ENCODE data around the gene ELFN1. TPM values are rescaled to one million over a fixed set of nuclear protein-coding genes. Genes with fewer than 3 reads are reported as not detected.

Gene ELFN1
- total RNA-seq, 2 experiments from 2014 or later = 0.20 to 0.36 TPM

GRCh38 chr7:1765336-1765735 lies 95.3 kb downstream of the ELFN1 start:
- POLR2A ChIA-PET = no interaction called here
- no peaks in the 10 kb centered on the region for H3K4me1 Mint-ChIP-seq (ENCODE audit: low read depth)
- DNase-seq (no peak), ATAC-seq (no peak)
- intact Hi-C loops (cut with micrococcal nuclease) = no loop called here
- H3K27ac Mint-ChIP-seq = no peak overlapping the region
- CTCF ChIA-PET = no interaction called here
- TF ChIP-seq CTCF (IDR thresholded peaks at IDR 0.05) = no peak
- H3K9me3 Mint-ChIP-seq = peaks cover 3% of the 10 kb centered on the region
- peaks cover 2% of the 10 kb centered on the region for H3K27me3 Mint-ChIP-seq
- no peaks in the 10 kb centered on the region for H3K36me3 Mint-ChIP-seq (ENCODE audit: low read depth)
- H3K4me3 Mint-ChIP-seq = no peak overlapping the region

DNA sequence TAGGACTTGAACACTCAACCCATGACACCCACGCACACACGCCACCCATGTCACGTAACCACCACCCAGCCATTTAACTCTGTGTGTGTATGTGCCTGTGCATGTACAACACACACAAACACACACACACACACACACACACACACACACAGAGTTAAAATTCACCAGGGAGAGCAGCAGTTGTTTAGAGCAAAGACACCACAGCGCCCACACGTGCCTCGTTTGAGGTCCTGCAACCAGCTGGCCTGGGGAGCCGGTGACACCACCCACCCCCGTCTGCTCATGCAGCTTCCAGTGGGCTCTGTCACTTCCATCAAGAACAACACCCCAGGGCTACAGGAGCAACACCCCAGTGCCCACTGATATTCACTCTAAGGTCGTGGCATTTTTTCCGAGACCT lies 97.4 kb downstream of the ELFN1 start:
- H3K4me1 Mint-ChIP-seq (ENCODE audit: low read depth) = no peaks in the 10 kb centered on the region
- DNase-seq (no peak), ATAC-seq (no peak)
- no peak overlapping the region for H3K4me3 Mint-ChIP-seq
- no peak overlapping the region for H3K27ac Mint-ChIP-seq
- TF ChIP-seq CTCF (IDR thresholded peaks at IDR 0.05) = no peak
- H3K36me3 Mint-ChIP-seq (ENCODE audit: low read depth) = no peaks in the 10 kb centered on the region
- peaks cover 3% of the 10 kb centered on the region for H3K9me3 Mint-ChIP-seq
- ChIA-PET CTCF (interaction anchor here (1.5 kb wide), 1 partner anchor 188 kb away, joined by 3 read pairs; no protein-coding TSS in a partner anchor), POLR2A (no interaction called here)
- intact Hi-C loops (cut with micrococcal nuclease) = no loop called here
- peaks cover 2% of the 10 kb centered on the region for H3K27me3 Mint-ChIP-seq

- no peak for TF ChIP-seq CTCF (IDR thresholded peaks at IDR 0.05)
- no peak for ATAC-seq
- H3K4me1 Mint-ChIP-seq (ENCODE audit: low read depth) = no peaks in the 10 kb centered on the region
- intact Hi-C loops (cut with micrococcal nuclease) = no loop called here
- no peak overlapping the region for H3K27ac Mint-ChIP-seq
- peaks cover 5% of the 10 kb centered on the region for H3K9me3 Mint-ChIP-seq
- H3K27me3 Mint-ChIP-seq = peaks cover 2% of the 10 kb centered on the region
- no peak overlapping the region for H3K4me3 Mint-ChIP-seq
- POLR2A ChIA-PET = no interaction called here
- no peak for DNase-seq
- CTCF ChIA-PET = interaction anchor here (1.5 kb wide), 1 partner anchor 190 kb away, joined by 3 read pairs; no protein-coding TSS in a partner anchor
- H3K36me3 Mint-ChIP-seq (ENCODE audit: low read depth) = no peaks in the 10 kb centered on the region
Measured at GRCh38 chr7:1768832-1769231, 98.8 kb downstream of the ELFN1 start.

DNA sequence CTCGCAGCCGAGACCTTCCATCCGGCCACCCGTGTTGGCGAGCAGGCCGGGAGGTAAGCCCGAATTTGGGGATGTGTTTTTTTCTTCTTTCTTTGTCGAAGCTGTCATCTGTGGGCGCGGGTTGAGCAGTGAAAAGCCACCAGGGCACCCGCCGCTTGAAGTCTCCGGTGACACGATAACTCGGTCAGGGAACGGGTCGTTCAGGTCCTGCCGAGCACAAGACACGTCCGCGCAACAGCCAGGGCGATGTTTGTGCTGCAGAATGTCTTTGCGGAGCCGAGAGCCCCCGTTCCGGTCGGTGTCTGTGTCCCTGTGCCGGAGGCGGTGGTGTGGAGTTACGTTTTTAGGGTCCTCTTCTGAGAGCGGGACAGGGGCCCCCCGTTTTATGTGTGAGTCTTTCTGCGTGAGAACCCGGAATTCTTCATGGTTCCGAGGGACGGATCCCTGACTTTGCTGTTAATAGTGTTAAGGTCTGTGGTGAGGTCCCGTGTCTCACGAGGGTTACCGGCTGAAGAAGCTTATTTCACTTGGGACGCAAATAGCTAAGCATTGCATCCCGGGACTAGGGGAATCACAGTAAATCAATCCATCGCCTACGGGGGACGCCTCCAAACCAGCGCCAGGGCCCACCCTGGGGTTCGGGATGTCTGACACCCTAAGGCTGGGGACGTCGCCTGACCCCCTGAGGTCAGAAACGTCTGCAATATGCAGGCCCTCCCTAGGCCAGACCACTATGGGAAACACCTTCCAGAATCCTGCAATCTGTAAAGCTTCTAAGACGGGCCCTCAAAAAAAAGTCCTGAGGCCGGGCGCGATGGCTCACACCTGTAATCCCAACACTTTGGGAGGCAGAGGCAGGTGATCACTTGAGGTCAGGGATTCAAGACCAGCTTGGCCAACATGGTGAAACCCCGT lies 99.5 kb downstream of the ELFN1 start:
- Mint-ChIP-seq H3K27ac (no peak overlapping the region), H3K36me3 (ENCODE audit: low read depth) (no peaks in the 10 kb centered on the region), H3K4me1 (ENCODE audit: low read depth) (no peaks in the 10 kb centered on the region), H3K4me3 (no peak overlapping the region), H3K27me3 (peaks cover 2% of the 10 kb centered on the region), H3K9me3 (peaks cover 5% of the 10 kb centered on the region)
- no peak for TF ChIP-seq CTCF (IDR thresholded peaks at IDR 0.05)
- intact Hi-C loops (cut with micrococcal nuclease) = no loop called here
- ChIA-PET CTCF (no interaction called here), POLR2A (interaction anchor here (0.6 kb wide), 1 partner anchor 11 kb away, joined by 3 read pairs; no protein-coding TSS in a partner anchor)
- no peak for ATAC-seq
- no peak for DNase-seq

- ATAC-seq (no peak), DNase-seq (no peak)
- CTCF ChIA-PET = no interaction called here
- POLR2A ChIA-PET = interaction anchor here (0.6 kb wide), 2 partner anchors 12 to 180 kb away, joined by 3 read pairs; no protein-coding TSS in a partner anchor
- Mint-ChIP-seq H3K27me3 (peaks cover 2% of the 10 kb centered on the region), H3K36me3 (ENCODE audit: low read depth) (no peaks in the 10 kb centered on the region), H3K4me1 (ENCODE audit: low read depth) (no peaks in the 10 kb centered on the region), H3K4me3 (no peak overlapping the region), H3K27ac (no peak overlapping the region), H3K9me3 (peaks cover 9% of the 10 kb centered on the region)
- TF ChIP-seq CTCF (IDR thresholded peaks at IDR 0.05) = no peak
- intact Hi-C loops (cut with micrococcal nuclease) = no loop called here
Measured at GRCh38 chr7:1770331-1770730, 100.3 kb downstream of the ELFN1 start.

Measured in activated CD8-positive, alpha-beta T cell treated with anti-CD3 and anti-CD28 coated beads for 36 hours (primary cell).